ENCODE data around the gene MEGF11. TPM values are rescaled to one million over a fixed set of nuclear protein-coding genes. Genes with fewer than 3 reads are reported as not detected.

Gene MEGF11
- polyA plus RNA-seq, 1 of the 3 experiments (the other 2 are of a cell fraction) = not detected

DNA sequence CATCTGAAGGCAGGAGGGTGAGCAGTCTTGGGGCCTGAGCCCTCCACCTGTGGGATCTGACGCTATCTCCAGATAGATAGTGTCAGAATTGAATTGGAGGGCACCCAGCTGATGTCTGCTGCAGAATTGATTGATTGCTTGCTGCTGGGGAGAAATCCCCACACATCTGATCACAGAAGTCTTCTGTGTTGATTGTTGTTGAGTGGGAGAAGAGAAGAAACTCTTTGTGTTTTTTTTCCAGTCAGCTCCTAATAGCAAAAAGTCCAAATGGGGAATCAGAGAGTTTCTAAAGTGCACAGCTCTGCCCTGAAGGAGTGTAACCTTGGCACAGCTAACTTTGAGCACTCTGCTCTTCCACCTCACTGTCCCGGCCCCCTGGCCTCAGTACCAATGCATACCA lies 318.2 kb downstream of the MEGF11 start:
- DNase-seq = no peak
- Histone ChIP-seq H2AFZ (ENCODE audit: low read depth) (no peak overlapping the region), H3K79me2 (ENCODE audit: insufficient read depth) (no peaks in the 10 kb centered on the region), H3F3A (replicated peaks; ENCODE audit: insufficient read depth) (peaks cover 5% of the 10 kb centered on the region), H3K27me3 (ENCODE audit: insufficient read depth) (no peaks in the 10 kb centered on the region), H3K9ac (no peak overlapping the region), H3K4me3 (ENCODE audit: low read depth in 2 of 2, low read length in 1 of 2) (no peak overlapping the region), H3K4me1 (ENCODE audit: control insufficient read depth in 1 of 2, insufficient read depth in 2 of 2, low read depth in 1 of 2, low read length in 1 of 2) (peaks cover 6 to 28% of the 10 kb centered on the region in 2 experiments; a peak in 1 of 4 replicates), H3K4me2 (no peak overlapping the region), H3K9me3 (no peaks in the 10 kb centered on the region), H3K27ac (ENCODE audit: low read depth in 2 of 2, low read length in 1 of 2) (no peak overlapping the region), H3K9me2 (no peaks in the 10 kb centered on the region), H3K36me3 (replicated peaks in 1 of 2; ENCODE audit: control insufficient read depth in 1 of 2, insufficient read depth in 2 of 2, low read length in 1 of 2) (no peaks in the 10 kb centered on the region), H4K20me1 (ENCODE audit: insufficient read depth) (no peaks in the 10 kb centered on the region)
- whole genome bisulfite sequencing (ENCODE audit: low lambda C conversion rate) = 47% methylated on average over 2 of the region's 2 CpGs
- TF ChIP-seq JUND (IDR thresholded peaks at IDR 0.05) (no peak), SIN3A (IDR thresholded peaks at IDR 0.05; ENCODE audit: borderline replicate concordance, low read depth, low read length) (no peak), ELF1 (IDR thresholded peaks at IDR 0.05) (no peak), GATA2 (CRISPR knock-in tag; IDR thresholded peaks at IDR 0.05) (no peak)
- TF ChIP-seq, protein P1, sequence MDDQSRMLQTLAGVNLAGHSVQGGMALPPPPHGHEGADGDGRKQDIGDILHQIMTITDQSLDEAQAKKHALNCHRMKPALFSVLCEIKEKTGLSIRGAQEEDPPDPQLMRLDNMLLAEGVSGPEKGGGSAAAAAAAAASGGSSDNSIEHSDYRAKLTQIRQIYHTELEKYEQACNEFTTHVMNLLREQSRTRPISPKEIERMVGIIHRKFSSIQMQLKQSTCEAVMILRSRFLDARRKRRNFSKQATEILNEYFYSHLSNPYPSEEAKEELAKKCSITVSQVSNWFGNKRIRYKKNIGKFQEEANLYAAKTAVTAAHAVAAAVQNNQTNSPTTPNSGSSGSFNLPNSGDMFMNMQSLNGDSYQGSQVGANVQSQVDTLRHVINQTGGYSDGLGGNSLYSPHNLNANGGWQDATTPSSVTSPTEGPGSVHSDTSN (IDR thresholded peaks at IDR 0.05) = no peak
- ChIA-PET POLR2A (interaction anchor here (0.6 kb wide), 1 partner anchor 801 kb away, joined by 3 read pairs; no protein-coding TSS in a partner anchor), CTCF (interaction anchor here (0.6 to 1.4 kb wide), 3 partner anchors 11 to 47 kb away, joined by 3 read pairs; no protein-coding TSS in a partner anchor)

DNA sequence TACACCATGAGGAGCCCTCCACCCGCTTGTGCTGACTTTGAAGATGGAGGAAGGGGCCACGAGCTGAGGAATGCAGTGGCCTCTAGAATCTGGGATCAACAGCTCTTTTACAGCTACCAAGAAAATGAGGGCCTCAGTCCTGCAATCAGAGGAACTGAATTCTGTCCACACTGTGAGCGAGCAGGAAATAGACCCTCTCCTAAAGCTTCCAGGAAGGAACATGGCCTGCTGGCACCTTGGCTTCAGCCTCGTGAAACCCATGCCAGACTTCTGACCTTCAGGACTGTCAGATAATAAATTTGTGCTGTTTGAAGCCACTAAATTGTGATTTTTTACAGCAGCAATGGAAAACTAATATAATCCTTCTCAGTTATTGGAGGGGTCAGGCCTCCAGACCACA lies 322.3 kb downstream of the MEGF11 start:
- ChIA-PET CTCF (interaction anchor here (2.4 to 3.1 kb wide), 2 partner anchors 15 to 18 kb away, joined by 7 to 14 read pairs; no protein-coding TSS in a partner anchor), POLR2A (no interaction called here)
- 83% methylated on average over 4 of the region's 4 CpGs for WGBS (ENCODE audit: low lambda C conversion rate)

More for the DNA sequence above, 322.3 kb downstream of the MEGF11 start:
- Histone ChIP-seq H3K79me2 (ENCODE audit: insufficient read depth) (no peaks in the 10 kb centered on the region), H3K9ac (no peak overlapping the region), H3K4me3 (ENCODE audit: low read depth in 2 of 2, low read length in 1 of 2) (no peak overlapping the region), H4K20me1 (ENCODE audit: insufficient read depth) (no peaks in the 10 kb centered on the region), H3K4me2 (no peak overlapping the region), H3K36me3 (replicated peaks in 1 of 2; ENCODE audit: control insufficient read depth in 1 of 2, insufficient read depth in 2 of 2, low read length in 1 of 2) (no peaks in the 10 kb centered on the region), H3K9me2 (no peaks in the 10 kb centered on the region), H3K27ac (ENCODE audit: low read depth in 2 of 2, low read length in 1 of 2) (no peak overlapping the region), H3K9me3 (no peaks in the 10 kb centered on the region), H3F3A (replicated peaks; ENCODE audit: insufficient read depth) (no peaks in the 10 kb centered on the region), H3K4me1 (ENCODE audit: control insufficient read depth in 1 of 2, insufficient read depth in 2 of 2, low read depth in 1 of 2, low read length in 1 of 2) (peaks cover 0 to 3% of the 10 kb centered on the region in 2 experiments; a peak in 1 of 4 replicates), H2AFZ (ENCODE audit: low read depth) (no peak overlapping the region), H3K27me3 (ENCODE audit: insufficient read depth) (no peaks in the 10 kb centered on the region)
- no peak for DNase-seq
- TF ChIP-seq RAD21 (IDR thresholded peaks at IDR 0.05; ENCODE audit: low read length) (no peak), TCF12 (IDR thresholded peaks at IDR 0.05) (no peak), CHD2 (IDR thresholded peaks at IDR 0.05; ENCODE audit: low read length, partially characterized antibody) (no peak), ELF1 (IDR thresholded peaks at IDR 0.05) (no peak), JUND (IDR thresholded peaks at IDR 0.05) (no peak)
- TF ChIP-seq, protein P2, sequence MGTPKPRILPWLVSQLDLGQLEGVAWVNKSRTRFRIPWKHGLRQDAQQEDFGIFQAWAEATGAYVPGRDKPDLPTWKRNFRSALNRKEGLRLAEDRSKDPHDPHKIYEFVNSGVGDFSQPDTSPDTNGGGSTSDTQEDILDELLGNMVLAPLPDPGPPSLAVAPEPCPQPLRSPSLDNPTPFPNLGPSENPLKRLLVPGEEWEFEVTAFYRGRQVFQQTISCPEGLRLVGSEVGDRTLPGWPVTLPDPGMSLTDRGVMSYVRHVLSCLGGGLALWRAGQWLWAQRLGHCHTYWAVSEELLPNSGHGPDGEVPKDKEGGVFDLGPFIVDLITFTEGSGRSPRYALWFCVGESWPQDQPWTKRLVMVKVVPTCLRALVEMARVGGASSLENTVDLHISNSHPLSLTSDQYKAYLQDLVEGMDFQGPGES (IDR thresholded peaks at IDR 0.05; ENCODE audit: low read depth, low read length) = no peak
- TF ChIP-seq, protein P3, sequence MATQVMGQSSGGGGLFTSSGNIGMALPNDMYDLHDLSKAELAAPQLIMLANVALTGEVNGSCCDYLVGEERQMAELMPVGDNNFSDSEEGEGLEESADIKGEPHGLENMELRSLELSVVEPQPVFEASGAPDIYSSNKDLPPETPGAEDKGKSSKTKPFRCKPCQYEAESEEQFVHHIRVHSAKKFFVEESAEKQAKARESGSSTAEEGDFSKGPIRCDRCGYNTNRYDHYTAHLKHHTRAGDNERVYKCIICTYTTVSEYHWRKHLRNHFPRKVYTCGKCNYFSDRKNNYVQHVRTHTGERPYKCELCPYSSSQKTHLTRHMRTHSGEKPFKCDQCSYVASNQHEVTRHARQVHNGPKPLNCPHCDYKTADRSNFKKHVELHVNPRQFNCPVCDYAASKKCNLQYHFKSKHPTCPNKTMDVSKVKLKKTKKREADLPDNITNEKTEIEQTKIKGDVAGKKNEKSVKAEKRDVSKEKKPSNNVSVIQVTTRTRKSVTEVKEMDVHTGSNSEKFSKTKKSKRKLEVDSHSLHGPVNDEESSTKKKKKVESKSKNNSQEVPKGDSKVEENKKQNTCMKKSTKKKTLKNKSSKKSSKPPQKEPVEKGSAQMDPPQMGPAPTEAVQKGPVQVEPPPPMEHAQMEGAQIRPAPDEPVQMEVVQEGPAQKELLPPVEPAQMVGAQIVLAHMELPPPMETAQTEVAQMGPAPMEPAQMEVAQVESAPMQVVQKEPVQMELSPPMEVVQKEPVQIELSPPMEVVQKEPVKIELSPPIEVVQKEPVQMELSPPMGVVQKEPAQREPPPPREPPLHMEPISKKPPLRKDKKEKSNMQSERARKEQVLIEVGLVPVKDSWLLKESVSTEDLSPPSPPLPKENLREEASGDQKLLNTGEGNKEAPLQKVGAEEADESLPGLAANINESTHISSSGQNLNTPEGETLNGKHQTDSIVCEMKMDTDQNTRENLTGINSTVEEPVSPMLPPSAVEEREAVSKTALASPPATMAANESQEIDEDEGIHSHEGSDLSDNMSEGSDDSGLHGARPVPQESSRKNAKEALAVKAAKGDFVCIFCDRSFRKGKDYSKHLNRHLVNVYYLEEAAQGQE (IDR thresholded peaks at IDR 0.05; ENCODE audit: low read depth, low read length) = no peak
